Stimulated activated naive B cell treated with anti-CD40 and anti-IgM and Interleukin-4, amounts not matched to agents 10 μg/mL and 1 μg/mL and 100 μg/mL, for 72 hours (primary cell): Measurements from ENCODE around the gene PPA1.
A peak's percentile ranks its signal among the peaks of the same experiment; 100 is the strongest.
"Not testable (repeated sequence)": the region's sequence is repeated elsewhere in the genome, so short reads cannot be mapped to it uniquely, and the experiment has no call there.

ENCODE experiments used
- ATAC-seq, 2 donors: fragments of 150-1000 bp; cut with Tn5 transposase; replicated peaks; 2 replicates each; pipeline ENCODE4 v1.10.0; 2021; ENCODE audit warnings: moderate library complexity in 1 of 2
- DNase-seq: peaks from one replicate; pipeline ENCODE4 v3.0.0; 2021
- H3K27ac Mint-ChIP-seq: one replicate; pipeline ENCODE4 v1.8.0; 2022; ENCODE audit warnings: mild to moderate bottlenecking, mixed read lengths
- H3K27me3 Mint-ChIP-seq, 2 donors: one replicate each; pipeline ENCODE4 v1.8.0; 2022; ENCODE audit warnings: mixed read lengths in 2 of 2
- H3K36me3 Mint-ChIP-seq, 2 donors: one replicate each; pipeline ENCODE4 v1.8.0; 2022; ENCODE audit warnings: mixed read lengths in 2 of 2, mild to moderate bottlenecking in 1 of 2
- H3K4me1 Mint-ChIP-seq, 2 donors: one replicate each; pipeline ENCODE4 v1.8.0; 2022; ENCODE audit warnings: mixed read lengths in 2 of 2, mild to moderate bottlenecking in 1 of 2
- H3K4me3 Mint-ChIP-seq, 2 donors: one replicate each; pipeline ENCODE4 v1.8.0; 2022; ENCODE audit warnings: mild to moderate bottlenecking in 2 of 2, mixed read lengths in 2 of 2, moderate library complexity in 1 of 2
- H3K9me3 Mint-ChIP-seq, 2 donors: one replicate each; pipeline ENCODE4 v1.8.0; 2022; ENCODE audit warnings: mixed read lengths in 2 of 2, mild to moderate bottlenecking in 1 of 2

The PPA1 gene

DNA sequence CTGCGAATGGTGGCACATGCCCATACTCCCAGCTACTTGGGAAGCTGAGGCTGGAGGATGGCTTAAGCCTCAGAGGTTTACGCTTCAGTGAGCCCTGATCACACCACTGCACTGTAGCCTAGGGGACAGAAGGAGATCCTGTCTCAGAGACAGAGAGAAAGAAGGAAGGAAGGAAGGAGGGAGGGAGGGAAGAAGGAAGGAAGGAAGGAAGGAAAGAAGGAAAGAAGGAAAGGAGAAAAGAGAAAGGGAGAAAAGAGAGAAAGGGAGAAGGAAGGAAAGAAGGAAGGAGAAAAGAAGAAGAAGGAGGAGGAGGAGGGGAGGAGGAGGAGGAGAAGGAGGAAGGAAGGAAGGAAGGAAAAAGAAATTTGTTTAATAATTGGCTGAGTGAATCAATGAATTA lies 49.9 kb downstream of the PPA1 start:
- ATAC-seq, result no peak
- Mint-ChIP-seq H3K9me3 (peaks cover 2 to 3% of the 10 kb centered on the region in 2 donors), H3K4me1 (peaks cover 0 to 2% of the 10 kb centered on the region in 2 donors), H3K27ac (no peak overlapping the region), H3K4me3 (no peak overlapping the region), H3K27me3 (peaks cover 27 to 37% of the 10 kb centered on the region in 2 donors), H3K36me3 (no peaks in the 10 kb centered on the region)
- DNase-seq, result no peak

DNA sequence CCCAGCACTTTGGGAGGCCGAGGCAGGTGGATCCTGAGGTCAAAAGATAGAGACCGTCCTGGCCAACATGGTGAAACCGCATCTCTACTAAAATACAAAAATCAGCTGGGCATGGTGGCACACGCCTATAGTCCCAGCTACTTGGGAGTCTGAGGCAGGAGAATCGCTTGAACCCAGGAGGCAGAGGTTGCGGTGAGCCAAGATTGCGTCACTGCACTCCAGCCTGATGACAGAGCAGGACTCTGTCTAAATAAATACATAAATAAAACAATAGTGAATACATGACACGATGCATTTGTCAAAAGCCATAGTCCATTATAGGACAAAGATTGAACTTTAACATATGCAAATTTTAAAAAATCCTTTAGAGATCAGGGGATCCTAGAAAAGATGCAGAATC lies 54.0 kb downstream of the PPA1 start:
- H3K9me3 Mint-ChIP-seq, H3K27ac Mint-ChIP-seq, H3K36me3 Mint-ChIP-seq, H3K4me3 Mint-ChIP-seq, H3K4me1 Mint-ChIP-seq, ATAC-seq, DNase-seq: not testable (repeated sequence)
- peaks cover 18 to 38% of the 10 kb centered on the region in 2 donors for H3K27me3 Mint-ChIP-seq

DNA sequence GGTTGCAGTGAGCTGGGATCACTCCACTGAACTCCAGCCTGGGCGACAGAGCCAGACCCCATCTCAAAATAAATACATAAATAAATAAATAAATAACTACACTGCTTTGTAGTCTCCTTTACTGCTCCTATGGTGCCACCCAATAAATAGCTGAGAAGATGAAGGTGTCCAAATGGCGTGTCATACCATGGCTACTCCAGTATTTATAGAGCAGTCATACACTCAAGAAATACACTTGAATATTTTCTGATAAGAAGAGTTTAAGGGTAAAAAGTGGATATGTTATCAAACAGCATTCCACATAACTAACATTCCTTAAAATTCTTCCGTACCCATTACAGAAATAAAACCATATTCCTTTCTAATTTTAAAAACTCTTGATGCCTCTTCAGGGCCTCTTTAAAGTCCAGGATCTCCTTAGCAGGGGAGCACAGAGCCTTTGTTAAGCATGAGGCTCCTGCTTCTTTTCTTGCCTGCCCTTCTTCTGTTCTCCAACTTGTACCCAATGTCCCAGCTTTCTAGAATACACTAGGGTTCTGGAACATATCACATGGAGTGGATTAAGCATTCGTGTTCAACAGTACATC lies 55.0 kb downstream of the PPA1 start:
- Mint-ChIP-seq H3K4me3 (no peak overlapping the region), H3K4me1 (peaks cover 4 to 9% of the 10 kb centered on the region in 2 donors), H3K27me3 (peaks cover 16 to 31% of the 10 kb centered on the region in 2 donors), H3K36me3 (no peaks in the 10 kb centered on the region), H3K27ac (no peak overlapping the region), H3K9me3 (peaks cover 2 to 3% of the 10 kb centered on the region in 2 donors)
- DNase-seq, result no peak
- no peak for ATAC-seq

DNA sequence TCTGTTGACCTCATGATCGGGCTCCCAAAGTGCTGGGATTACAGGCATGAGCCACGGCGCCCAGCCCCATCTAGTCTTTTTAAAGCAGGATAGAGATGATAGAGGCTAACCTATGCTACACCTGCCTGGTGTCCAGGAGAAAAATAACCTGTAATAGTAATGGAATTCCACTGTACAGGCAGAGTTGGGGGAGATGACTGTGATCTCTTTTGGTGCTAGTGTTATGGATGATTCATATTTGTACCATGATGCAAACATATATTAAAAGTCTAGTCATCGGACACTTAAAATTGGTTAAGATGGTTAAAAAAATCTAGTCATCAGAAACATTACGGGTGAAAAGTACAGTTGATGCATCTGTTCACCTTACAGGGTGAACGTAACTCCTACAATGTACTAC lies 56.8 kb downstream of the PPA1 start:
- peaks cover 3 to 9% of the 10 kb centered on the region in 2 donors for H3K4me1 Mint-ChIP-seq
- no peak overlapping the region for H3K4me3 Mint-ChIP-seq
- peaks cover 2 to 3% of the 10 kb centered on the region in 2 donors for H3K9me3 Mint-ChIP-seq
- DNase-seq (no peak), ATAC-seq (no peak)
- H3K27ac Mint-ChIP-seq, result no peak overlapping the region
- H3K27me3 Mint-ChIP-seq, result peaks cover 13 to 27% of the 10 kb centered on the region in 2 donors
- H3K36me3 Mint-ChIP-seq, result no peaks in the 10 kb centered on the region

GRCh38 chr10:70175516-70175915 lies 57.7 kb downstream of the PPA1 start:
- DNase-seq (no peak), ATAC-seq (no peak)
- Mint-ChIP-seq H3K4me1 (peaks cover 5 to 9% of the 10 kb centered on the region in 2 donors), H3K27me3 (peaks cover 5 to 17% of the 10 kb centered on the region in 2 donors), H3K9me3 (peaks cover 2 to 3% of the 10 kb centered on the region in 2 donors), H3K4me3 (no peak overlapping the region), H3K27ac (no peak overlapping the region), H3K36me3 (no peaks in the 10 kb centered on the region)

GRCh38 chr10:70174058-70174741 lies 59.0 kb downstream of the PPA1 start:
- Mint-ChIP-seq H3K27ac (peak overlapping the region; percentile 32), H3K4me1 (peaks cover 5 to 13% of the 10 kb centered on the region in 2 donors), H3K9me3 (no peaks in the 10 kb centered on the region), H3K27me3 (peaks cover 0 to 6% of the 10 kb centered on the region in 2 donors), H3K4me3 (no peak overlapping the region), H3K36me3 (no peaks in the 10 kb centered on the region)
- no peak for DNase-seq
- ATAC-seq, result no peak

- H3K4me3 Mint-ChIP-seq, result peak overlapping the region; percentile 94 to 96
- H3K4me1 Mint-ChIP-seq, result peaks cover 21 to 35% of the 10 kb centered on the region in 2 donors
- ATAC-seq (peak; percentile 22 to 26), DNase-seq (no peak)
- no peaks in the 10 kb centered on the region for H3K9me3 Mint-ChIP-seq
- H3K27ac Mint-ChIP-seq, result peak overlapping the region; percentile 98
- no peaks in the 10 kb centered on the region for H3K27me3 Mint-ChIP-seq
- H3K36me3 Mint-ChIP-seq, result peaks cover 5 to 17% of the 10 kb centered on the region in 2 donors
Measured at GRCh38 chr10:70169649-70170364, 63.4 kb downstream of the PPA1 start.

DNA sequence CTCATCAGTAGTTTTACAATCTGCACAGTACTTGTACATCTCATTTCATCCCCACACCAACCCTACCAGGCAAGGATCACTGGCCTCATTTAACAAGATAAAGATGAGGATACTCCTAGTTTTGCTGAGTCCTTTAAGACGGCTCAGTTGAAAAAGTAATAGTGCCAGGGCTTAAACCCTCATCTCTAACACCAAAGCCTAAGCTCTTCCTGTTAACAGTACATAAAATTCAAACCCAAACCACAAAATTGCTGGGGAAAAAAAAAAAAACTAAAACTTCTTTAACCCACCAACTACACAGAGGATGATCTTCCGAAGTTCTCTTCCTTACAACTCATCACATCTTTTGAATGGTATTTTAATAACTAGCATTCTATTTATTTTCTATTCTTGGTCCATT lies 64.2 kb downstream of the PPA1 start:
- ATAC-seq, result no peak
- Mint-ChIP-seq H3K27me3 (no peaks in the 10 kb centered on the region), H3K4me1 (peaks cover 22 to 34% of the 10 kb centered on the region in 2 donors), H3K9me3 (no peaks in the 10 kb centered on the region), H3K27ac (peak overlapping the region; percentile 98), H3K4me3 (peak overlapping the region; percentile 94 to 96), H3K36me3 (peaks cover 5 to 17% of the 10 kb centered on the region in 2 donors)
- DNase-seq, result no peak

- Mint-ChIP-seq H3K4me1 (peaks cover 29 to 48% of the 10 kb centered on the region in 2 donors), H3K9me3 (no peaks in the 10 kb centered on the region), H3K27me3 (no peaks in the 10 kb centered on the region), H3K27ac (peak overlapping the region; percentile 47), H3K4me3 (no peak overlapping the region), H3K36me3 (peaks cover 8 to 27% of the 10 kb centered on the region in 2 donors)
- DNase-seq (no peak), ATAC-seq (no peak)
Measured at GRCh38 chr10:70167246-70167645, 66.0 kb downstream of the PPA1 start.

DNA sequence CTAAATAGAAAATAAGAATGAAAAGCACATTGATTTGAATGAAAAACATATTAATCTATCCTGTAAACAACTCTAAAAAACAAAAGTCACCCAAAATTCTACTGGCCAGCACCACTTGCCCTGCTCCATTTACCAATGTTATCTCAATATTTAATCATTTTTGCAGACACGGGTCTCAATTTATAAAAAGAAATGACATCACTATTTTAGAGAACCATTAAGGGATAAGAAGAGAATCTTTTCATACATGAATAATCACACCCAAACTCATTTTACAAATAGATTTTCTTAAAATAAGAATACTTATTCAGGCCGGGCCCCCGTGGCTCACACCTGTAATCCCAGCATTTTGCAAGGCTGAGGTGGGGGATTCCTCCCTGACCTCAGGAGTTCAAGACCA lies 66.8 kb downstream of the PPA1 start:
- no peak for ATAC-seq
- Mint-ChIP-seq H3K27ac (no peak overlapping the region), H3K27me3 (no peaks in the 10 kb centered on the region), H3K9me3 (no peaks in the 10 kb centered on the region), H3K36me3 (peaks cover 15 to 35% of the 10 kb centered on the region in 2 donors), H3K4me1 (peaks cover 34 to 56% of the 10 kb centered on the region in 2 donors), H3K4me3 (no peak overlapping the region)
- no peak for DNase-seq

GRCh38 chr10:70164163-70164562 lies 69.1 kb downstream of the PPA1 start:
- Mint-ChIP-seq H3K4me1 (peaks cover 31 to 59% of the 10 kb centered on the region in 2 donors), H3K27ac (no peak overlapping the region), H3K9me3 (no peaks in the 10 kb centered on the region), H3K4me3 (no peak overlapping the region), H3K27me3 (no peaks in the 10 kb centered on the region), H3K36me3 (peaks cover 21 to 43% of the 10 kb centered on the region in 2 donors)
- no peak for DNase-seq
- no peak for ATAC-seq

- Mint-ChIP-seq H3K9me3 (no peaks in the 10 kb centered on the region), H3K4me1 (peaks cover 26 to 52% of the 10 kb centered on the region in 2 donors)
- no peak for ATAC-seq
Measured at GRCh38 chr10:70163448-70163847, 69.8 kb downstream of the PPA1 start.

DNA sequence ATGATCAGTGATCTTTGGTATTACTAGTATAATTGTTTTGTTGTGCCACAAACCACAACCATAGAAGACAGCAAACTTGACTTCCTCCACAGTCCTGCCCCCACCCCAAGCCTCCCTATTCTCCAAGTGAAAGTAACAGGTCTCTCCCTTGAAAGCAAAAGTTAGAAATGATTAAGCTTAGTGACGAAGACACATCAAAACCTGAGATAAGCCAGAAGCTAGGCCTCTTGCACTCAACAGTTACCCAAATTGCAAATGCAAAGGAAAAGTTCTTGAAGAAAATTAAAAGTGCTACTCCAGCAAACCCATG lies 70.4 kb downstream of the PPA1 start:
- Mint-ChIP-seq H3K27ac (peak overlapping the region; percentile 37), H3K4me1 (peaks cover 25 to 46% of the 10 kb centered on the region in 2 donors), H3K27me3 (no peaks in the 10 kb centered on the region), H3K9me3 (no peaks in the 10 kb centered on the region), H3K36me3 (peaks cover 21 to 44% of the 10 kb centered on the region in 2 donors), H3K4me3 (peak overlapping the region in 1 of 2 donors; percentile 11)
- DNase-seq (no peak), ATAC-seq (peak; percentile 60 to 68)

More at GRCh38 chr10:70163448-70163847, 69.8 kb downstream of the PPA1 start:
- no peak for DNase-seq
- H3K36me3 Mint-ChIP-seq, result peaks cover 21 to 46% of the 10 kb centered on the region in 2 donors
- H3K27ac Mint-ChIP-seq, result no peak overlapping the region
- H3K27me3 Mint-ChIP-seq, result no peaks in the 10 kb centered on the region
- H3K4me3 Mint-ChIP-seq, result no peak overlapping the region

DNA sequence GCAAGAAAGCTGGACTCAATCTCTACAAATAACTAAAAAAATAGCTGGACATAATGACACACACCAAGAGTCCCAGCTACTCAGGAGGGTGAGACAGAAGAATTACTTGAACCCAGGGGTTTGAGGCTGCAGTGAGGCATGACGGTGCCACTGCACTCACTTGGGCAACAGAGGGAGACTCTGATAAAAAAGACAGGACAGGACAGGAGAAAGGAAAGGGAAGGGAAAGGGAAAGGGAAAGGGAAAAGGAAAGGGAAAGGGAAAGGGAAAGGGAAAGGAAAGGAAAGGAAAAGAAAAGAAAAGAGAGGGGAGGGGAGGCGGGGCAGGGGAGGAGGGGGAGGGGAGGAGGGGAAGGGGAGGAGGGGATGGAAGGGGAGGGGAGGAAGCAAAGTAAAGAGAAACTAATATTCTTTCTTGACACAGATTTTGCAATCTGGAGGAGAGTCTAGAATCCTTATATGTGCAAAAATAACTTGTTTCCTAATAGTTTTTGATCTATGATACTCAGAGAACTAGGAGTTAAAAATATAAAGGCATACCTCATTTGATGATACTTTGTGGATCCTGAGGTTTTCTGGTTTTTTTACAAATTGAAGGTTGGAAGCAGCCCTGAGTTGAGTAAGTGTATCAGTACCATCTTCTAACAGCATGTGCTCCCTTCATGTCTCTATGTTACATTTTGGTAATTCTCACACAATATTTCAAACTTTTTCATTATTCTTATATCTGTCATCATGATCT lies 70.9 kb downstream of the PPA1 start:
- Mint-ChIP-seq H3K9me3 (no peaks in the 10 kb centered on the region), H3K27ac (peak overlapping the region; percentile 10), H3K4me3 (no peak overlapping the region), H3K4me1 (peaks cover 23 to 43% of the 10 kb centered on the region in 2 donors), H3K27me3 (no peaks in the 10 kb centered on the region), H3K36me3 (peaks cover 21 to 42% of the 10 kb centered on the region in 2 donors)
- DNase-seq (no peak), ATAC-seq (peak in 1 of 2 donors; percentile 2)
